Body of pancreas (tissue), 4 donors: ENCODE data around the gene CD247.

ENCODE experiments used
- POLR2A ChIP-seq, 3 donors: fragments of 450-650 bp; IDR thresholded peaks; one replicate each; pipeline ENCODE4 v1.6.1; 2016; ENCODE audit warnings: antibody characterized with exemption in 3 of 3, mild to moderate bottlenecking in 2 of 3
- TF ChIP-seq, protein P1 (sequence below), 7 experiments: fragments of 450-650 bp in 4 of 7; fragments of 200-600 bp in 3 of 7; sonication (generic) in 3 of 7; IDR thresholded peaks; one replicate each; pipeline ENCODE4 v1.5.1; 2016 to 2019; ENCODE audit warnings: antibody characterized with exemption in 7 of 7

DNA sequence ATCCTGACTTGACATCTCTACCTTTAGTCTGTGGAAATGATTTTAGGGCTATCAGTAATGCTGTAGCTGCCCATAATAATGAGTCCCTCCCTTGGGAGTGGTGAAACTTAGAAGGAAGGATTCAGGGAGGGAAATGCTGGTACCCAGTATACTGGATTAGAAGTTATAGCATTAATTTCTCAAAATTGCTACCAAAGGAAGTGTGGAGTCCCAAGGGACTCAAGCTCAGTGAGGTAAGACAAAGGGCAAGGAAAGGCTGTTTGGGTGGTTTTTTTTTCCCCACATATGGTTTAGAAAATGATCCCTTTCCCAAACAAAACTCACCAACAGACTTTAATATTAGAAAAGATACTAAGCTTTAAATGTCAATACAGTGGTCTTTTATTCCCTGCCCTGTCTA lies 99.9 kb downstream of the CD247 start:
- TF ChIP-seq, protein P1, sequence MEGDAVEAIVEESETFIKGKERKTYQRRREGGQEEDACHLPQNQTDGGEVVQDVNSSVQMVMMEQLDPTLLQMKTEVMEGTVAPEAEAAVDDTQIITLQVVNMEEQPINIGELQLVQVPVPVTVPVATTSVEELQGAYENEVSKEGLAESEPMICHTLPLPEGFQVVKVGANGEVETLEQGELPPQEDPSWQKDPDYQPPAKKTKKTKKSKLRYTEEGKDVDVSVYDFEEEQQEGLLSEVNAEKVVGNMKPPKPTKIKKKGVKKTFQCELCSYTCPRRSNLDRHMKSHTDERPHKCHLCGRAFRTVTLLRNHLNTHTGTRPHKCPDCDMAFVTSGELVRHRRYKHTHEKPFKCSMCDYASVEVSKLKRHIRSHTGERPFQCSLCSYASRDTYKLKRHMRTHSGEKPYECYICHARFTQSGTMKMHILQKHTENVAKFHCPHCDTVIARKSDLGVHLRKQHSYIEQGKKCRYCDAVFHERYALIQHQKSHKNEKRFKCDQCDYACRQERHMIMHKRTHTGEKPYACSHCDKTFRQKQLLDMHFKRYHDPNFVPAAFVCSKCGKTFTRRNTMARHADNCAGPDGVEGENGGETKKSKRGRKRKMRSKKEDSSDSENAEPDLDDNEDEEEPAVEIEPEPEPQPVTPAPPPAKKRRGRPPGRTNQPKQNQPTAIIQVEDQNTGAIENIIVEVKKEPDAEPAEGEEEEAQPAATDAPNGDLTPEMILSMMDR (IDR thresholded peaks at IDR 0.05), result no peak
- no peak for TF ChIP-seq POLR2A (IDR thresholded peaks at IDR 0.05)
